Activated CD4-positive, alpha-beta T cell treated with anti-CD3 and anti-CD28 coated beads for 4 hours (primary cell): Measurements from ENCODE around the gene CFAP70.

Experiments
- DNase-seq, 2 donors: peaks; one replicate each; pipeline ENCODE4 v3.0.0-alpha.2; 2020

The CFAP70 gene

DNA sequence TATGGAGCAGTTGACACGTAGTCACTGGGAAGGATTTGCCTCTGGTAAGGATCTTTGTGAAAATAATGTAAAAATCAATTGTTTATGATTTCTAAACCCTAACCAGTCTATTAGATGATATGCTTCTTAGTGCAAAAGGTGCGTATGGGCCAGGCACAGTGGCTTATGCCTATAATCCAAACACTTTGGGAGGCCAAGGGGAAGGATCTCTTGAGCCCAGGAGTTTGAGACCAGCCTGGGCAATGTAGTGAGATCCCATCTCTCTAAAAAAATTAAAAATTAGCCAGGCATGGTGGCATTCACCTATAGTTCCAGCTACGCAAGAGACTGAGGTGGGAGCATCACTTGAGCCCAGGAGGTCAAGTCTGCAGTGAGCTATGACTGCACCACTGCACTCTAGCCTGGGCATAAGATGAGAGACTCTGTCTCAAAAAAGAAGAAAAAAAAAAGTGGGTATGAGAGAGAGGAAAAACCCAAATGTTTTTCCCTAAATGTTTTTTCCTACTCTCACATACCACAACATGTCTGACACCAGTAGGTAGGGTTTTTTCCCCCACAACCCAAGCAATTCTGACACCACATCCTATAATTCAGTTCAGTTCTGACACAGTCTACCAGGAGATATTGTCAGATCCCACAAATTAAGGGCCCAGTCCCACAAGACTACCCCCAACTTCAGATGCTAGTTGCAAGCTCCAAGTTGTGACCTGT, 148.1 kb downstream of the CFAP70 start:
- no peak for DNase-seq

DNA sequence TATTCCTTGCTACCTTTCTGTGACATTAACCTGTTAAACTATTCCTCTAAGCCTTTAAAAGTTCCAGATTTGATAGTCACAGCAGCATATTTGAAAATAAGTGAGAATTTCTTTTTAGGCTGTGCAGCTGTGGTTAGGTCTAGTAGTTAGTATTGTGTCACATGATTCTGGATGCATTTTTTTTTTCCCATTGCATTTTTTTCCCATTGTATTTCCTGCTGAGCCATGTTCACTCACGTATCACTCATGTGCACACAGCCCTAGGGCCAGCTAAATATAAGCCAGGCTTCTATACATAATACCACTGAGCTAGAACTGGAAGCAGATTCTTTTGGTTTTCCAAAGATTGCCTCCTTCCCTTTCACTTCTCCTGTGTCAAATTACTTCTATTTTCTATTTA, 149.0 kb downstream of the CFAP70 start:
- DNase-seq, result no peak

DNA sequence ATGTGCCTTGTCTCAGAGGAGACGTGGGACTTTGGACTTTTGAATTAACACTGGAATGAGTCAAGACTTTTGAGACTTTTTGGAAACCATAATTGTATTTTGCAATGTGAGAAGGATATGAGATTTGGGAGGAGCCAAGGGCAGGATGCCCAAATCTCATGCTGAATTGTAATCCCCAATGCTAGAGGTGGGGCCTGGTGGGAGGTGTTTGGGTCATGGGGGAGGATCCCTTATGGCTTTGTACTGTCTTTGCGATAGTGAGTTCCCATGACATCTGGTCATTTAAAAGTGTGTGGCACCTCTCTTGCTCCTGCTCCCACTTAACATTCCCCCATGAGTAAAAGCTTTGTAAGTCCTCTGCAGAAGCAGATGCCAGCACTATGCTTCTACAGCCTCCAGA, 150.8 kb downstream of the CFAP70 start:
- no peak for DNase-seq

DNA sequence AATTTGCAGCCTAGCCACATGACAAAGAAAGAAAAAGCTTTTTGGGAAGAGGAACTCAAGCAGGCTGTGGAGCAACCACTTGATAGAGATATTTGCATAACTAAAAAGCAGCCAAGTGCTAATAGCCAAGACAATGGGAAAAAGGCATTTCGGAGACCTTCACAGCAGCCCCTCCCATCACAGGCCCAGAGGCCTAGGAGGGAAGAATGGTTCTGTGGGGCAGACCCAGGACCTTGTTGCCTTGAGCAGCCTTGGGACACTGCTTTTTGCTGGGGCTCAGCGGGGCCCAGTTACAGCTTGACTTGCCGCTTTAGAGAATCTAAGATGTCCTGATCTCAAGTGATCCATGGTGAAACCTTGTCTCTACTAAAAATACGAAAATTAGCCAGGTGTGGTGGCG, 152.3 kb downstream of the CFAP70 start:
- no peak for DNase-seq

DNA sequence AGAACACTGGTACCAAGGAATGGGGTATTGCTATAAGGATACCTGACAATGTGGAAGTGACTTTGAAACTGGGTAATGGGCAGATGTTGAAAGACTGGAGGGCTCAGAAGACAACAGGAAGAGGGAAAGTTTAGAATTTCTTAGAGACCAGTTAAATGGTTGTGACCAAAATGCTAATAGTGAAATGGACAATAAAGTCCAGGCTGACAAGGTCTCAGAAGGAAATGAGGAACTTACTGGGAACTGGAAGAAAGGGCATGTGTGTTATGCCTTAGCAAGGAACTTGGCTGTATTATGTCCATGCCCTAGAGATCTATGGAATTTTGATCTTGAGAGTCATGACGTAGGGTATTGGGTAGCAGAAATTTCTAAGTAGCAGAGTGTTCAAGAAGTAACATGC, 152.8 kb downstream of the CFAP70 start:
- DNase-seq, result no peak

DNA sequence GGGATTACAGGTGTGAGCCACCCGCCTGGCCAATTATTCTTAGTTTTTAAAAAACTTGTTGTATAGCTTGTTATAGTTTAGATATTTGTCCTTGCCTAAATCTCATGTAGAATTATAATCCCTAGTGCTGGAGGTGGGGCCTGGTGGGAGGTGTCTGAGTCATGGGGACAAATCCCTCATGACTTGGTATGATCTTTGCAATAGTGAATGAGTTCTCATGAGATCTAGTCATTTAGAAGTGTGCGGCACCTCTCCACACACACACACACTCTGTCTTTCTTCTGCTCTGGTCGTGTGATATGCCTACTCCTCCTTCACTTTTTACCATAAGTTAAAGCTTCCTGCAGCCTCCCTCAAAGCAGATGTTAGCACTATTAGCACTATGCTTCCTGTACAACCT, 153.6 kb downstream of the CFAP70 start:
- no peak for DNase-seq
